ENCODE data around the gene MISP3. TPM values are rescaled to one million over a fixed set of nuclear protein-coding genes. Genes with fewer than 3 reads are reported as not detected.
A peak's percentile ranks its signal among the peaks of the same experiment; 100 is the strongest.

MISP3 gene
- total and polyA plus RNA-seq, 2 of the 8 experiments (the other 6 are each of a cell fraction or from before 2014, with no cell fraction given), result 0.74 to 1.4 TPM

DNA sequence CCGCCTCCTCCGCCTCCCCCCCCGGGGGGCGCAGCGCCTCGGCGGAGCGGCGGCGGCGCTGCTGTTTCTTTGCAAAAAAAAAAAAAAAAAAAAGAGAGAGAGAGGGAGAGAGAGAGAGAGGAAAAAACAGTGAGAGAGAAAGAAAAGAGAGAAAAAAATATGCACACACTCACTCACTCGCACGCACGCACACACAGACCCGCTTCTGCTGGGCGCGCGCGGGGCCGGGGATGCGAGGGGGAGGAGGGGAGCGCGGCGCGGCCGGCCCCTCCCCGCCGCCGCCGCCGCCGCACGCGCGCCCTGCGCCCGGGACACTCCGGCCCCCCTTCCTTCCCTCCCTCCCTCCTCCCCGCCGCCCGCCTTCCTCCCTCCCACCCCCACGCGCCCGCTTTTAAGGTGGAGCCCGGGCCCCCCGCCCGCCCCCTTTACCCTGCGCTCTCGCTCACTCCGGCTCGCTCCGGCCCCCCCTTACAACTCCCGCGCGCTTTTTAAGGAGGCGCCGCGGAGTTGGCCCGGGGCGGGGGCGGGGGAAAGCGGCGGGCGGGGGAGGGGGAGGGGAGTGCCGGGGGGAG lies 18.0 kb downstream of the MISP3 start, which contains the start of gene SAMD1:
TSS of gene SAMD1 (minus strand) at position 243 of the 572 bp plus-strand sequence.
- H3K4ac ChIP-seq (replicated peaks; ENCODE audit: insufficient read length, low read depth, low read length), result no peak within 1 kb of the TSS
- ChIA-PET CTCF (ENCODE audit: partially characterized antibody) (interaction anchor here (1.0 to 1.6 kb wide), 4 partner anchors 20 to 25 kb away, joined by 3 to 11 read pairs (median 6); a partner anchor contains a TSS), POLR2A (ENCODE audit: partially characterized antibody) (interaction anchor here (1.1 to 1.7 kb wide), 3 partner anchors 19 to 46 kb away, joined by 3 to 6 read pairs (median 5); partner anchors contain the start of gene ASF1B)
- peaks cover 11% of the 10 kb centered on the region for H3K23me2 ChIP-seq (ENCODE audit: low read depth, low read length)
- H4K20me1 ChIP-seq (replicated peaks in 1 of 2; ENCODE audit: control insufficient read depth in 1 of 2, insufficient read depth in 2 of 2, low read length in 2 of 2), result peaks cover 4 to 6% of the 10 kb centered on the region in 2 experiments
- H3K79me1 ChIP-seq (ENCODE audit: low read depth, low read length), result no peaks in the 10 kb centered on the region
- peak within 1 kb of the TSS; percentile 56 to 83 (median 71) for H3K4me3 ChIP-seq (ENCODE audit: extremely low read depth in 1 of 4, insufficient read depth in 2 of 4, low read depth in 3 of 4, low read length in 4 of 4)
- peak within 1 kb of the TSS; percentile 74 to 80 for H3K4me2 ChIP-seq (ENCODE audit: insufficient read depth in 1 of 2, low read depth in 2 of 2, low read length in 2 of 2)
- H4K5ac ChIP-seq (ENCODE audit: insufficient read length, low read depth, low read length), result peak within 1 kb of the TSS; percentile 22
- H3K23ac ChIP-seq (ENCODE audit: insufficient read length), result no peak within 1 kb of the TSS
- peak within 1 kb of the TSS; percentile 13 to 73 (median 26); a peak in 4 of 7 replicates for H3K9ac ChIP-seq (replicated peaks in 1 of 4; ENCODE audit: extremely low read depth in 1 of 4, low read depth in 3 of 4, low read length in 3 of 4)
- no peak within 1 kb of the TSS for H3K14ac ChIP-seq (ENCODE audit: insufficient read length)
- H4K8ac ChIP-seq (ENCODE audit: extremely low read depth, insufficient read depth, low read length), result peak within 1 kb of the TSS; percentile 57; the same call in 1 of the 2 replicates
- WGBS, 2 experiments (ENCODE audit: extremely low coverage in 1 of 2, insufficient coverage in 1 of 2, insufficient read length in 1 of 2, insufficient replicate concordance in 2 of 2, low coverage in 1 of 2, low lambda C conversion rate in 2 of 2, missing lambda C conversion rate in 1 of 2), result no CpG with 5 or more reads among the region's 65 CpGs
- no peak within 1 kb of the TSS; the same call in 1 of the 2 replicates for H3K18ac ChIP-seq (ENCODE audit: extremely low read depth, low read length)
- peak in 1 of 2 experiments; percentile 67 for DNase-seq (ENCODE audit: low read depth in 1 of 2, low spot score in 2 of 2)
- H3K27me3 ChIP-seq (replicated peaks in 1 of 4; ENCODE audit: control insufficient read depth in 3 of 4, extremely low read depth in 1 of 4, insufficient read depth in 3 of 4, low read length in 3 of 4), result peaks cover 0 to 6% (median 2%) of the 10 kb centered on the region in 4 experiments; a peak in 4 of 7 replicates
- H2BK120ac ChIP-seq (replicated peaks; ENCODE audit: low read depth, low read length), result no peak within 1 kb of the TSS
- H3K27ac ChIP-seq (ENCODE audit: low read depth, low read length), result no peak within 1 kb of the TSS
- peaks cover 3 to 5% (median 4%) of the 10 kb centered on the region in 4 experiments for H3K4me1 ChIP-seq (replicated peaks in 1 of 4; ENCODE audit: control insufficient read depth in 3 of 4, insufficient read depth in 4 of 4, low read length in 3 of 4)
- no peak within 1 kb of the TSS for H2AK5ac ChIP-seq (ENCODE audit: low read depth, low read length)
- H2BK15ac ChIP-seq (ENCODE audit: low read length), result no peak within 1 kb of the TSS
- TF ChIP-seq TEAD4 (IDR thresholded peaks at IDR 0.05; ENCODE audit: low read depth, low read length) (no peak), NRF1 (IDR thresholded peaks at IDR 0.05; ENCODE audit: low read depth, low read length) (no peak)
- TF ChIP-seq, protein P1, sequence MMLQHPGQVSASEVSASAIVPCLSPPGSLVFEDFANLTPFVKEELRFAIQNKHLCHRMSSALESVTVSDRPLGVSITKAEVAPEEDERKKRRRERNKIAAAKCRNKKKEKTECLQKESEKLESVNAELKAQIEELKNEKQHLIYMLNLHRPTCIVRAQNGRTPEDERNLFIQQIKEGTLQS (IDR thresholded peaks at IDR 0.05; ENCODE audit: insufficient read depth, low read depth, low read length), result no peak
- H2BK12ac ChIP-seq (ENCODE audit: low read depth, low read length), result no peak within 1 kb of the TSS
- no peak for FAIRE-seq
- peak within 1 kb of the TSS; percentile 30 for H3K56ac ChIP-seq (replicated peaks; ENCODE audit: insufficient read length, low read depth, low read length)
- no peaks in the 10 kb centered on the region for H3K79me2 ChIP-seq (ENCODE audit: control insufficient read depth in 1 of 2, insufficient read depth in 2 of 2, low read length in 2 of 2)
- H2BK5ac ChIP-seq (ENCODE audit: low read depth, low read length), result no peak within 1 kb of the TSS
- no peak within 1 kb of the TSS for H4K91ac ChIP-seq (replicated peaks; ENCODE audit: insufficient read length, low read length)
- H2BK20ac ChIP-seq (ENCODE audit: low read length), result no peak within 1 kb of the TSS
- no peak within 1 kb of the TSS for H2AFZ ChIP-seq (ENCODE audit: low read length)
- peaks cover 8% of the 10 kb centered on the region in 2 experiments; a peak in 3 of 4 replicates for H3K9me3 ChIP-seq (ENCODE audit: insufficient read depth in 2 of 2, low read depth in 1 of 2, low read length in 1 of 2)
- peaks cover 0 to 13% (median 4%) of the 10 kb centered on the region in 4 experiments; a peak in 3 of 8 replicates for H3K36me3 ChIP-seq (ENCODE audit: control insufficient read depth in 2 of 4, insufficient read depth in 4 of 4, low read length in 3 of 4)
